HUES64 (cell line): ENCODE measurements around the gene SMIM44.
"Not testable (repeated sequence)": the region's sequence is repeated elsewhere in the genome, so short reads cannot be mapped to it uniquely, and the experiment has no call there.

Experiments
- H3K27ac ChIP-seq: 2 replicates; pipeline ENCODE4 v1.7.0; 2013; ENCODE audit warnings: low read depth, low read length, inconsistent platforms
- H3K27me3 ChIP-seq: 2 replicates; pipeline ENCODE4 v1.6.1; 2013; ENCODE audit warnings: mild to moderate bottlenecking, low read length; ENCODE audit not compliant: insufficient read depth
- H3K36me3 ChIP-seq: 2 replicates; pipeline ENCODE4 v1.6.1; 2013; ENCODE audit warnings: mild to moderate bottlenecking, low read length; ENCODE audit not compliant: insufficient read depth
- H3K4me1 ChIP-seq: 2 replicates; pipeline ENCODE4 v1.6.1; 2013; ENCODE audit warnings: mild to moderate bottlenecking, low read length, moderate library complexity; ENCODE audit not compliant: insufficient read depth
- H3K4me3 ChIP-seq: 2 replicates; pipeline ENCODE4 v1.5.1; 2013; ENCODE audit warnings: mild to moderate bottlenecking, low read length, moderate library complexity
- H3K9ac ChIP-seq: 2 replicates; pipeline ENCODE4 v1.6.1; 2013; ENCODE audit warnings: mild to moderate bottlenecking, low read depth, low read length
- H3K9me3 ChIP-seq: 2 replicates; pipeline ENCODE4 v1.6.1; 2013; ENCODE audit warnings: low read depth, low read length; ENCODE audit not compliant: insufficient read depth
- WGBS: fragments of 150-250, 120-280 bp; methylation state at CpG from one replicate; pipeline ENCODE4 v1.1.7; 2013; ENCODE audit warnings: missing lambda C conversion rate; 5-methylcytosine and 5-hydroxymethylcytosine counted together

SMIM44 gene

DNA sequence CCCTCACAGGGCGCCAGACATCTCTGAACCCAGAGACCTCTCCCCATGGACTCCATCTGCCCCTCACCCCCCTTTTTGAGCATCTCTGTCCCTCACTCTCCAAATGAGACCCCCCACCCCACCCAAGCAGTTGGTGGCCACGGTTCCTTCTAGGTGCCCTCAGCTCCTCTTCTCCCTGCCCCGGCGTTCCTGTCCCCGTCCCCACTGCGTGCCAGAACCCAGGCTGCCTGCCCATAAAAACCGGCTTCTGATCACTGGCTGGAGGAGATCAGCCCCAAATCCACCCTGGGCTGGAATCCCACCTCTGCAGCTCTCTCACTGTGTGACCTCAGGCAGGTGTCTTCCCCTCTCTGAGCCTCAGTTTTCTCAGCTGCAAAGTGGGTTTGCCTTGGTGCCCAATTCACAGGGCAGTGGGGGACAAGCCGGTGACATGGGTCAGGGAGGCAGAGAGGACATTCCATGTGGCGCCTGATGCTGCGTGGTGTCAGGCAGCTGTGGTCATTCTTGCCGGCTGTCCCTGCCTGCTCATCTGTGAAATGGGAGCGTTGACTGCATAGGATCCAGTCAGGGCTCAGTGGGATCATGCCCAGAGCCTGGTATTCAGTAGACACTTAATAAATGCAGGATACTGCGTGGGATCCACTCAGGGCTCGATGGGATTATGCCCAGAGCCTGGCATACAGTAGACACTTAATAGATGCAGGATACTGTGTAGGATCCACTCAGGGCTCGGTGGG is 28.4 kb downstream of the SMIM44 start:
- Histone ChIP-seq H3K4me3 (no peak overlapping the region), H3K36me3 (no peaks in the 10 kb centered on the region), H3K9ac (no peak overlapping the region), H3K27ac (no peak overlapping the region), H3K9me3 (no peaks in the 10 kb centered on the region), H3K4me1 (peaks cover 8% of the 10 kb centered on the region), H3K27me3 (peaks cover 31% of the 10 kb centered on the region)
- 92% methylated on average over 15 of the region's 15 CpGs for WGBS

GRCh38 chr19:3453840-3454239 is 29.4 kb downstream of the SMIM44 start:
- Histone ChIP-seq H3K27ac (no peak overlapping the region), H3K27me3 (peaks cover 22% of the 10 kb centered on the region)
- WGBS: 91% methylated on average over 25 of the region's 25 CpGs

GRCh38 chr19:3452942-3453214 is 30.4 kb downstream of the SMIM44 start:
- H3K27me3 ChIP-seq: peaks cover 12% of the 10 kb centered on the region
- 95% methylated on average over 10 of the region's 10 CpGs for WGBS
- H3K27ac ChIP-seq, H3K4me3 ChIP-seq, H3K36me3 ChIP-seq, H3K9me3 ChIP-seq, H3K9ac ChIP-seq, H3K4me1 ChIP-seq: not testable (repeated sequence)

More at GRCh38 chr19:3453840-3454239, 29.4 kb downstream of the SMIM44 start:
- no peaks in the 10 kb centered on the region for H3K4me1 ChIP-seq
- H3K9me3 ChIP-seq: no peaks in the 10 kb centered on the region
- H3K4me3 ChIP-seq: no peak overlapping the region
- no peak overlapping the region for H3K9ac ChIP-seq
- no peaks in the 10 kb centered on the region for H3K36me3 ChIP-seq

DNA sequence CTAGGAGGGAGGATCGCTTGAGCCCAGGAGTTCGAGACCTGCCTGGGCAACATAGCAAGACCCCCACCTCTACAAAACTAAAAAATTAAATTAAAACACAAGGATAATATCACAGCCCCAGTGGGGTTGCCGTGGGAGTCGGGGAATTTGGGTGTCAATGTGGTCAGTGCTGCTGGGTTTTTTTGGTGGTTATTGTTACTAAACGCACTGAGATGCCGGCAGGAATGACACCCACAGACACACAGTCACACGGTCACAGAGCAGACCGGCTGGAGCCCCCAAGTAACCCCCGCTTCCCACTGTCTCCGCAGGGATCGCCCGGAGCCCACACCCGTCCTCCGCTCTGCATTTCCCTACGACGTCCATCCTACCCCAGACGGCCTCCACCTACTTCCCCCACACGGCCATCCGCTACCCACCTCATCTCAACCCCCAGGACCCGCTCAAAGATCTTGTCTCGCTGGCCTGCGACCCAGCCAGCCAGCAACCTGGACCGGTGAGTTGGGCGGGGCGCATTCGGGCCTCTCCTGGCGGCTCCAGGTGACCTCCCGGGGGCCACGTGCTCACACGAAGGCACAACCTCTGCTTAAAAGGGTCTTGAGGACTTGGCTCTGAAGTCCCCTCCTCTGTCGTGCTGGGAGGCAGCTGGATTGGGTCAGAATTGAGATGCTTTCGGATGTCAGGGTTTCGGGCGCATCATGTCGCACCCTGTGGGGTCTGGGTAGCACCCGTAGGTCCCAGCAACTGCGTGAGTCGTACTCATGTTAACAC is 30.9 kb downstream of the SMIM44 start:
- Histone ChIP-seq H3K27ac (no peak overlapping the region), H3K27me3 (peaks cover 7% of the 10 kb centered on the region), H3K9me3 (no peaks in the 10 kb centered on the region), H3K4me1 (no peaks in the 10 kb centered on the region), H3K4me3 (no peak overlapping the region), H3K9ac (no peak overlapping the region), H3K36me3 (no peaks in the 10 kb centered on the region)
- 93% methylated on average over 38 of the region's 38 CpGs for WGBS

- H3K4me1 ChIP-seq: no peaks in the 10 kb centered on the region
- no peak overlapping the region for H3K4me3 ChIP-seq
- 88% methylated on average over 10 of the region's 10 CpGs for WGBS
- no peaks in the 10 kb centered on the region for H3K36me3 ChIP-seq
- no peaks in the 10 kb centered on the region for H3K27me3 ChIP-seq
- no peaks in the 10 kb centered on the region for H3K9me3 ChIP-seq
- H3K27ac ChIP-seq: no peak overlapping the region
- no peak overlapping the region for H3K9ac ChIP-seq
These were observed 31.8 kb downstream of the SMIM44 start for GRCh38 chr19:3451451-3451866.

DNA sequence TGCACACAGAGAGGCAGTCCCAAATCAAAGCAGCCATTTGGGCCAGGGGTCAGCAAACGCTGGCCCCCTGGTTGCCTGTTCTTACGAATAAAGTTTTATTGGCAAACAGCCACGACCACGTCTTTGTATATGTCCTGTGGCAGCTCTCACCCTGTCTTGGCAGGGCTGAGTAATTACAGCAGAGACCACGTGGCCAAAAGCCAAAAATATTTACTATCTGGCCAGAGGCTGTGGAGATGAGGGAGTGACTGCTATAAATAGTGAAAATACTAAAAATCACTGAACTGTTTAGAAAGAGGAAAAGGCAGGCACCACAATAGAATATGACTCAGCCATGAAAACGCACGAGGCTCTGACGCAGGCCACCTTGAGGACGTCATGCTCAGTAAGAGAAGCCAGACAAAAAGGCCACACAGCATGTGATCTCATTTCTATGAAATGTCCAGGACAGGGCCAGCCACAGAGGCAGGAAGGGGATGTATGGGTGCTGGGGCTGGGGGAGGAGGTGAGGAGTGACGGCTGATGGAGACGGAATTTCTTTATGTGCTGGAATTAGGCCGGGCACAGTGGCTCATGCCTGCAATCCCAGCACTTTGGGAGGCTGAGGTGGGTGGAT is 32.3 kb downstream of the SMIM44 start:
- no peak overlapping the region for H3K9ac ChIP-seq

GRCh38 chr19:3448616-3449334 is 34.5 kb downstream of the SMIM44 start:
- Histone ChIP-seq H3K4me1 (peaks cover 8% of the 10 kb centered on the region), H3K27me3 (no peaks in the 10 kb centered on the region), H3K36me3 (no peaks in the 10 kb centered on the region), H3K9me3 (no peaks in the 10 kb centered on the region), H3K4me3 (no peak overlapping the region), H3K27ac (no peak overlapping the region), H3K9ac (no peak overlapping the region)
- 89% methylated on average over 28 of the region's 28 CpGs for WGBS

More for the DNA sequence above, 32.3 kb downstream of the SMIM44 start:
- H3K27ac ChIP-seq: no peak overlapping the region
- H3K4me3 ChIP-seq: no peak overlapping the region
- WGBS: 89% methylated on average over 12 of the region's 12 CpGs
- no peaks in the 10 kb centered on the region for H3K4me1 ChIP-seq
- H3K36me3 ChIP-seq: no peaks in the 10 kb centered on the region
- no peaks in the 10 kb centered on the region for H3K27me3 ChIP-seq
- H3K9me3 ChIP-seq: no peaks in the 10 kb centered on the region

DNA sequence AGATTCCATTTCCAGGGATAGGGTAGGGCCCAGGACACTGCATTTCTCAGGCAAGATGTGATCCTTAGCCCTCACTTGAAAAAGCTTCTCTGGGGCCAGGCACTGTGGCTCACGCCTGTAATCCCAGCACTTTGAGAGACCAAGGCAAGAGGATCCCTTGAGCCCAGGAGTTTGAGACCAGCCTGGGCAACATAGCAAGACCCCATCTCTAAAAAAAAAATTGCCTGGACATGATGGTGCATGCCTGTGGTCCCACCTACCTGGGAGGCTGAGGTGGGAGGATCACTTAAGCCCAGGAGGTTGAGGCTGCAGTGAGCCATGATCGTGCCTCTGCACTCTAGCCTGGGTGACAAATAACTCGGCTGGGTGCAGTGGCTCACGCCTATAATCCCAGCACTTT is 36.6 kb downstream of the SMIM44 start:
- H3K27ac ChIP-seq, H3K4me3 ChIP-seq, H3K27me3 ChIP-seq, H3K36me3 ChIP-seq, H3K9me3 ChIP-seq, H3K9ac ChIP-seq: not testable (repeated sequence)
- 88% methylated on average over 4 of the region's 4 CpGs for WGBS
- H3K4me1 ChIP-seq: peaks cover 12% of the 10 kb centered on the region

- WGBS: 69% methylated on average over 24 of the region's 24 CpGs
- Histone ChIP-seq H3K36me3 (no peaks in the 10 kb centered on the region), H3K9ac (no peak overlapping the region), H3K9me3 (no peaks in the 10 kb centered on the region), H3K27ac (no peak overlapping the region; the same call in 1 of the 2 replicates), H3K4me1 (peaks cover 12% of the 10 kb centered on the region), H3K4me3 (no peak overlapping the region; the same call in 1 of the 2 replicates), H3K27me3 (no peaks in the 10 kb centered on the region)
These were observed 38.5 kb downstream of the SMIM44 start for GRCh38 chr19:3444695-3445234.

GRCh38 chr19:3443840-3444694 is 39.2 kb downstream of the SMIM44 start:
- Histone ChIP-seq H3K27me3 (no peaks in the 10 kb centered on the region), H3K9me3 (no peaks in the 10 kb centered on the region), H3K27ac (peak overlapping the region; percentile 45; the same call in 1 of the 2 replicates), H3K36me3 (no peaks in the 10 kb centered on the region), H3K4me3 (peak overlapping the region; percentile 12), H3K9ac (peak overlapping the region; percentile 13; the same call in 1 of the 2 replicates), H3K4me1 (peaks cover 12% of the 10 kb centered on the region)
- 20% methylated on average over 33 of the region's 33 CpGs for WGBS
